ENCODE data around the gene ZNF438. TPM values are rescaled to one million over a fixed set of nuclear protein-coding genes. Genes with fewer than 3 reads are reported as not detected.
"Not testable (repeated sequence)": the region's sequence is repeated elsewhere in the genome, so short reads cannot be mapped to it uniquely, and the experiment has no call there.

Gene ZNF438
- total RNA-seq, 2 donors from 2014 or later: 2.6 to 2.9 TPM

DNA sequence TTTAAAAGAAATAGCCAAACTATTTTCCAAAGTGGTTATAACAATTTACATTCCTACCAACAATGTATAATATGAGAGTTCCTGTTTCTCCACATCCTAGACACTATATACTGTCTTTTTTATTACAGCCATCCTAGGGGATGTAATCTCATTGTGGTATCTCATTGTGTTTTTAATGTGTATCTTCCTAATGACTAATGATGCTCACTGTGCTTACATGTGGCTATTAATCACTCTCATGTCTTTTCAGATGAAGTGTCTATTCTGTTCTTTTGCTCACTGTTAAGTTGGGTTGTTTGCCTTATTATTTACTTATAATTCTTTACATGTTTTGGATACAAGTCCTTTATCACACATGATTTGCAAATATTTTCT lies 71.8 kb downstream of the ZNF438 start:
- H3K36me3 ChIP-seq (replicated peaks in 1 of 2; ENCODE audit: insufficient read depth in 1 of 2, low read depth in 2 of 2): no peaks in the 10 kb centered on the region
- no peaks in the 10 kb centered on the region for H3K9me3 ChIP-seq
- ATAC-seq (no peak), DNase-seq (no peak)
- TF ChIP-seq POLR2A (IDR thresholded peaks at IDR 0.05): no peak
- TF ChIP-seq, protein P1, sequence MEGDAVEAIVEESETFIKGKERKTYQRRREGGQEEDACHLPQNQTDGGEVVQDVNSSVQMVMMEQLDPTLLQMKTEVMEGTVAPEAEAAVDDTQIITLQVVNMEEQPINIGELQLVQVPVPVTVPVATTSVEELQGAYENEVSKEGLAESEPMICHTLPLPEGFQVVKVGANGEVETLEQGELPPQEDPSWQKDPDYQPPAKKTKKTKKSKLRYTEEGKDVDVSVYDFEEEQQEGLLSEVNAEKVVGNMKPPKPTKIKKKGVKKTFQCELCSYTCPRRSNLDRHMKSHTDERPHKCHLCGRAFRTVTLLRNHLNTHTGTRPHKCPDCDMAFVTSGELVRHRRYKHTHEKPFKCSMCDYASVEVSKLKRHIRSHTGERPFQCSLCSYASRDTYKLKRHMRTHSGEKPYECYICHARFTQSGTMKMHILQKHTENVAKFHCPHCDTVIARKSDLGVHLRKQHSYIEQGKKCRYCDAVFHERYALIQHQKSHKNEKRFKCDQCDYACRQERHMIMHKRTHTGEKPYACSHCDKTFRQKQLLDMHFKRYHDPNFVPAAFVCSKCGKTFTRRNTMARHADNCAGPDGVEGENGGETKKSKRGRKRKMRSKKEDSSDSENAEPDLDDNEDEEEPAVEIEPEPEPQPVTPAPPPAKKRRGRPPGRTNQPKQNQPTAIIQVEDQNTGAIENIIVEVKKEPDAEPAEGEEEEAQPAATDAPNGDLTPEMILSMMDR (IDR thresholded peaks at IDR 0.05): no peak
- no peaks in the 10 kb centered on the region for H3K27me3 ChIP-seq
- H3K4me3 ChIP-seq: no peak overlapping the region
- no peak overlapping the region for H3K27ac ChIP-seq
- H3K4me1 ChIP-seq: no peaks in the 10 kb centered on the region
- intact Hi-C loops (cut with DNase I): no loop called here

DNA sequence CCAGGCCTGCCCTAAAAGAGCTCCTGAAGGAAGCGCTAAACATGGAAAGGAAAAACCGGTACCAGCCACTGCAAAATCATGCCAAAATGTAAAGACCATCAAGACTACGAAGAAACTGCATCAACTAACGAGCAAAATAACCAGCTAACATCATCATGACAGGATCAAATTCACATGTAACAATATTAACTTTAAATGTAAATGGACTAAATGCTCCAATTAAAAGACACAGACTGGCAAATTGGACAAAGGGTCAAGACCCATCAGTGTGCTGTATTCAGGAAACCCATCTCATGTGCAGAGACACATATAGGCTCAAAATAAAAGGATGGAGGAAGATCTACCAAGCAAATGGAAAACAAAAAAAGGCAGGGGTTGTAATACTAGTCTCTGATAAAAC lies 82.4 kb downstream of the ZNF438 start:
- H3K4me1 ChIP-seq; intact Hi-C loops (cut with DNase I); ATAC-seq; H3K36me3 ChIP-seq (replicated peaks in 1 of 2; ENCODE audit: insufficient read depth in 1 of 2, low read depth in 2 of 2); H3K27me3 ChIP-seq; H3K9me3 ChIP-seq; H3K27ac ChIP-seq; H3K4me3 ChIP-seq; DNase-seq: not testable (repeated sequence)
- 100% methylated on average over 1 to 3 of the region's 4 CpGs for WGBS, 2 donors

DNA sequence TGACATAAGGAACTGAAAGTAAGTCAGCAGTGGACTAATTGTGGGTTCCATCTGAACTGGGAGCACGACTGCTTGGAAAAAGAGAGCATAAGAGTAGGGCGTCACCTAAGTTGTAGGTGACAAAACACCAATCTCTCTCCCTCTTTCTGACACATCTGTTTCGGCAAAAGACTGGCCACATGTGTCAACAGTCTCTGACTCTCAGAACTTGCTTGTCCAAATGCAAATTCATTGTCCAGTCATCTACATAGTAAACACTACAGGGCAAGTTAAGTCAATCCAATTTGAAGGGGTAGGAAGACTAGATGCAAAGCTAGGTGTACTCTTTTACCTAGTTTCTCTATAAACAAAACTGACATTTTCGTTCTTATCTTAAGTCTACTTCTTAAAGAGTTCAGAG lies 87.7 kb downstream of the ZNF438 start:
- H3K4me1 ChIP-seq: no peaks in the 10 kb centered on the region
- no peak overlapping the region for H3K4me3 ChIP-seq
- WGBS, 2 donors: 80% methylated on average over 4 of the region's 4 CpGs
- H3K27me3 ChIP-seq: no peaks in the 10 kb centered on the region
- H3K9me3 ChIP-seq: no peaks in the 10 kb centered on the region
- ATAC-seq (no peak), DNase-seq (no peak)
- TF ChIP-seq, protein P1 (IDR thresholded peaks at IDR 0.05): no peak
- no peak for TF ChIP-seq POLR2A (IDR thresholded peaks at IDR 0.05)
- intact Hi-C loops (cut with DNase I): no loop called here
- no peaks in the 10 kb centered on the region for H3K36me3 ChIP-seq (replicated peaks in 1 of 2; ENCODE audit: insufficient read depth in 1 of 2, low read depth in 2 of 2)
- H3K27ac ChIP-seq: no peak overlapping the region

DNA sequence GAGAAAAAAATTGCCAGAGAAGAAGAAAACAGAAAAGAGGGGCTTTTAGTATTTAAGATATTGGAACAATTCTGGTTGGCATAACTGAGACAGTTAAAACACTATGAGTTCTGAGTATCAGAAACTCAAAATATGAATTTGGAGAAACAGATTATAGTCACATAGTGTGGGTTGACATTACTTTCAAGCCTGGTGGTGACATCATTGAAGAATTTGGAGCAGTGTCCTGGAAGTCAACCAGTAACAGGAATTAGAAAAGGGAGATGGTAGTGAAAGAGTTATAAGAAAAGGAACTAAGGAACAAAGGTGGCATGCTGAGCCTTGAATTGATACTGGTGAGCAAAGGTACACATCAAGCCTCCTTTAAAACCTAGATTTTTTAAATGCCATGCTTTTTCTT lies 88.2 kb downstream of the ZNF438 start:
- Histone ChIP-seq H3K9me3 (no peaks in the 10 kb centered on the region), H3K36me3 (replicated peaks in 1 of 2; ENCODE audit: insufficient read depth in 1 of 2, low read depth in 2 of 2) (no peaks in the 10 kb centered on the region), H3K27ac (no peak overlapping the region), H3K4me1 (no peaks in the 10 kb centered on the region), H3K4me3 (no peak overlapping the region), H3K27me3 (no peaks in the 10 kb centered on the region)
- ATAC-seq: no peak
- TF ChIP-seq, protein P1 (IDR thresholded peaks at IDR 0.05): no peak
- TF ChIP-seq POLR2A (IDR thresholded peaks at IDR 0.05): no peak
- no peak for DNase-seq
- intact Hi-C loops (cut with DNase I): no loop called here

DNA sequence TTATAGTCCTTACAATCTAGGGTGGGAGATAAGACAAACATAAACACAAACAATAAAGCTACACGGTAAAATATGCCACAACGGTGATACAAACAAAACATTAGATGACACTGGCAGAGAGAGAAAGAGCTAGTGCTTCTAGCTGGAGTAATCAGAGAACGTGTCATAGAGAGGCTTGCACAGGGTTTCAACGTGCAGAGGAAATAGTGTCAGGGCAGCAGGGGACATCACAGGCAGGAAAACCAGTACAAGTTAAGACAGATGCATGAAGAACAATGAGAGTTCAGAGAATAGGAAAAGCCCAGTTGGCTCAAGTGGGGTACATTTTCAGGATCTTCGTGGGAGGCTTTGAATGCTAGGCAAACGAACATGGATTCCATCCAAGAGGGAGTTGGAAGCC lies 91.4 kb downstream of the ZNF438 start:
- intact Hi-C loops (cut with DNase I): no loop called here
- Histone ChIP-seq H3K4me3 (no peak overlapping the region), H3K36me3 (replicated peaks in 1 of 2; ENCODE audit: insufficient read depth in 1 of 2, low read depth in 2 of 2) (no peaks in the 10 kb centered on the region), H3K9me3 (no peaks in the 10 kb centered on the region), H3K27me3 (no peaks in the 10 kb centered on the region), H3K27ac (no peak overlapping the region), H3K4me1 (no peaks in the 10 kb centered on the region)
- DNase-seq (no peak), ATAC-seq (no peak)
- WGBS, 2 donors: 84 to 85% methylated on average over 6 of the region's 6 CpGs
- TF ChIP-seq, protein P1 (IDR thresholded peaks at IDR 0.05): no peak
- TF ChIP-seq POLR2A (IDR thresholded peaks at IDR 0.05): no peak
